PC-3 (cell line): ENCODE results near the gene STEAP1B.

Experiments
- CTCF ChIP-seq: fragments of 300-600 bp; sonication (generic); conservative IDR thresholded peaks from 2 replicates; pipeline ENCODE4 v1.5.1; 2017; ENCODE audit warnings: antibody characterized with exemption, low read depth, mild to moderate bottlenecking, low read length
- EZH2 ChIP-seq: fragments of 300-600 bp; sonication (generic); IDR thresholded peaks from one replicate; pipeline ENCODE4 v1.6.1; 2017; ENCODE audit warnings: antibody characterized with exemption, mild to moderate bottlenecking, low read length; ENCODE audit not compliant: unreplicated experiment

GRCh38 chr7:22541789-22542188 is 41.8 kb upstream of the STEAP1B start:
- TF ChIP-seq CTCF = no peak
- TF ChIP-seq EZH2 = no peak
